Measurements from ENCODE around the gene ANTXR1.

ANTXR1 gene

GRCh38 chr2:69291721-69292120 is 278.7 kb downstream of the ANTXR1 start:
- no peak for DNase-seq

- DNase-seq, result no peak
Observed at GRCh38 chr2:69292256-69292655, 279.3 kb downstream of the ANTXR1 start.

DNA sequence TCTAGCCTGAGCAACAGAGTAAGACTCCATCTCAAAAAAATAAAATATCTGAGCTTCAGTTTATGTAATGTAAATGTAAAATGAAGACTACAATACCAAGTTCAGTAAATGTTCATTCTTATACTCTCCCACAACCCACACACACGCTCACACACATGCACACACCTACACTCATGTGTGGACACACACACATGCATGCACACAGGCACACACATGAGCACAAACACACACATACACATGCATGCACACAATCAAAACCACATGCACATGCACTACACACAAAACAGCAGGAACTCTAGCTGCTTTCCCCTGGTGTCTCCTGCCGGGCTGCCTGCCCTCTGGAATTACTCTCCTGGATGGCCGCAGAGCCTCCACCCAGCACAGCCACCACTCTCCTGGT is 283.4 kb downstream of the ANTXR1 start:
- DNase-seq, result no peak

- no peak for DNase-seq
Observed at GRCh38 chr2:69297216-69297615, 284.2 kb downstream of the ANTXR1 start.

- no peak for DNase-seq
Observed at GRCh38 chr2:69298261-69298660, 285.3 kb downstream of the ANTXR1 start.

- no peak for DNase-seq
Observed at GRCh38 chr2:69298862-69299261, 285.9 kb downstream of the ANTXR1 start.
